NOMO-1 treated with DMSO at 0.1 percent for 48 hours (cell line): ENCODE results near the gene ARHGAP6.

Experiments
- DNase-seq: peaks from one replicate; lab custom pipeline; 2025; ENCODE audit not compliant: unreplicated experiment; lab: John Stamatoyannopoulos, UW

Gene ARHGAP6

GRCh38 chrX:11665168-11666111 lies at the start of gene ARHGAP6:
TSS of gene ARHGAP6 (minus strand) at chrX:11665920. CDS start at chrX:11664828, 1,092 bp downstream.
- DNase-seq = peak; percentile 1

- DNase-seq = no peak
Observed at GRCh38 chrX:11704725-11705495, 39.2 kb upstream of the ARHGAP6 start.

GRCh38 chrX:11703855-11704254 lies 38.1 kb upstream of the ARHGAP6 start:
- no peak for DNase-seq

- DNase-seq = no peak
Observed at GRCh38 chrX:11702965-11703631, 37.4 kb upstream of the ARHGAP6 start.

- DNase-seq = no peak
Observed at GRCh38 chrX:11702420-11702819, 36.7 kb upstream of the ARHGAP6 start.

- DNase-seq = no peak
Observed at GRCh38 chrX:11698702-11699101, 33.0 kb upstream of the ARHGAP6 start.

GRCh38 chrX:11688201-11688600 lies 22.5 kb upstream of the ARHGAP6 start:
- no peak for DNase-seq

- DNase-seq = no peak
Observed at GRCh38 chrX:11687157-11687556, 21.4 kb upstream of the ARHGAP6 start.

GRCh38 chrX:11683057-11683456 lies 17.3 kb upstream of the ARHGAP6 start:
- DNase-seq = no peak

- no peak for DNase-seq
Observed at GRCh38 chrX:11678158-11678557, 12.4 kb upstream of the ARHGAP6 start.

GRCh38 chrX:11672213-11672612 lies 6.5 kb upstream of the ARHGAP6 start:
- DNase-seq = no peak

GRCh38 chrX:11670316-11670715 lies 4.6 kb upstream of the ARHGAP6 start:
- no peak for DNase-seq

GRCh38 chrX:11666952-11667685 lies 1.4 kb upstream of the ARHGAP6 start:
- no peak for DNase-seq

GRCh38 chrX:11666164-11666563 lies 444 bp upstream of the ARHGAP6 start:
- no peak for DNase-seq

- DNase-seq = no peak
Observed at GRCh38 chrX:11664211-11665167, 1.2 kb downstream of the ARHGAP6 start.

GRCh38 chrX:11663875-11664210 lies 1.9 kb downstream of the ARHGAP6 start:
- DNase-seq = no peak

GRCh38 chrX:11655282-11656015 lies 10.3 kb downstream of the ARHGAP6 start:
- no peak for DNase-seq

GRCh38 chrX:11648705-11649519 lies 16.8 kb downstream of the ARHGAP6 start:
- DNase-seq = no peak
